IPS-18a (cell line): Measurements from ENCODE around the gene FAM216B.

Source experiments
- H3K27ac ChIP-seq: one replicate; pipeline ENCODE4 v1.5.1; 2013; ENCODE audit warnings: low read length
- H3K27me3 ChIP-seq: one replicate; pipeline ENCODE4 v1.6.1; 2013; ENCODE audit warnings: mild to moderate bottlenecking, low read length; ENCODE audit not compliant: control insufficient read depth, insufficient read depth
- H3K36me3 ChIP-seq: one replicate; pipeline ENCODE4 v1.6.1; 2013; ENCODE audit warnings: low read depth, low read length; ENCODE audit not compliant: control insufficient read depth
- H3K4me1 ChIP-seq: one replicate; pipeline ENCODE4 v1.6.1; 2013; ENCODE audit warnings: low read depth, low read length; ENCODE audit not compliant: control insufficient read depth
- H3K4me3 ChIP-seq: one replicate; pipeline ENCODE4 v1.5.1; 2013; ENCODE audit warnings: low read length
- H3K9ac ChIP-seq: one replicate; pipeline ENCODE4 v1.6.1; 2013; ENCODE audit warnings: mild to moderate bottlenecking, low read length, moderate library complexity
- H3K9me3 ChIP-seq: one replicate; pipeline ENCODE4 v1.6.1; 2013; ENCODE audit warnings: low read depth, low read length; ENCODE audit not compliant: control insufficient read depth

Gene FAM216B

GRCh38 chr13:42836930-42837690, 55.7 kb downstream of the FAM216B start:
- H3K27ac ChIP-seq: no peak overlapping the region
- H3K9ac ChIP-seq: no peak overlapping the region
- no peak overlapping the region for H3K4me3 ChIP-seq
- no peaks in the 10 kb centered on the region for H3K27me3 ChIP-seq
- no peaks in the 10 kb centered on the region for H3K4me1 ChIP-seq
- H3K9me3 ChIP-seq: no peaks in the 10 kb centered on the region
- H3K36me3 ChIP-seq: peaks cover 7% of the 10 kb centered on the region
